AG04449 (cell line): Measurements from ENCODE around the gene CMIP.

ENCODE experiments used
- CTCF ChIA-PET: fragments of 350-600 bp; formaldehyde crosslinking; extraction: SDS; loops from one replicate; lab custom pipeline; 2021; ENCODE audit warnings: antibody characterized with exemption; lab: Yijun Ruan, JAX
- POLR2A ChIA-PET: fragments of 400-600, 350-600 bp; formaldehyde crosslinking; extraction: SDS; loops from one replicate; lab custom pipeline; 2020; ENCODE audit warnings: antibody characterized with exemption, inconsistent platforms; lab: Yijun Ruan, JAX
- DNase-seq: peaks from one replicate; pipeline ENCODE4 v3.0.0-alpha.2; 2010; ENCODE audit warnings: low read depth, low spot score
- H3K4me3 ChIP-seq: 2 replicates; pipeline ENCODE4 v1.5.1; 2011; ENCODE audit warnings: low read depth, mild to moderate bottlenecking, control low read depth, low read length
- TF ChIP-seq, protein P1 (sequence below): IDR thresholded peaks from one replicate; pipeline ENCODE4 v1.5.1; 2011; ENCODE audit warnings: mild to moderate bottlenecking, moderate library complexity, low read length, control low read depth, inconsistent platforms; ENCODE audit not compliant: insufficient read depth; ENCODE audit errors: missing control alignments

The CMIP gene

DNA sequence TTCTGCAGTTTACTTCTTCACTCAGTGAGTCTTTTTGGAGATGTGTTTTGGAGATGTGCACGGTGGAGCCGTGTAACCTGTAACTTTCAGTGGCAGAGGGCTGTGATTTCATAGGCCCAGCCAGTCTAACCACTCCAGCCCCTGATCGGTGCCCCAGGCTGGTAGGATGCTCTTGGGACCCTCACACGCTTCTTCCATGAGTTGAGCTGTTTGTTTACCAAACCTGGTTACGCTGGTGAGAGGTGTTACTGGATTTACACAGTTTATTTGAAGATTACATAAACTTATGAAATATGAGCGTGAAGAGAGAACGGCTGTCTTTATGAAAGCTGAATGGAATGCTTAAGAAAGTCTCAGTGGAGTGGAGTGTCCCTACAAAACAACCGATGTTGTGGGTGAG, 96.7 kb downstream of the CMIP start:
- POLR2A ChIA-PET, result no interaction called here
- H3K4me3 ChIP-seq, result no peak overlapping the region
- TF ChIP-seq, protein P1, sequence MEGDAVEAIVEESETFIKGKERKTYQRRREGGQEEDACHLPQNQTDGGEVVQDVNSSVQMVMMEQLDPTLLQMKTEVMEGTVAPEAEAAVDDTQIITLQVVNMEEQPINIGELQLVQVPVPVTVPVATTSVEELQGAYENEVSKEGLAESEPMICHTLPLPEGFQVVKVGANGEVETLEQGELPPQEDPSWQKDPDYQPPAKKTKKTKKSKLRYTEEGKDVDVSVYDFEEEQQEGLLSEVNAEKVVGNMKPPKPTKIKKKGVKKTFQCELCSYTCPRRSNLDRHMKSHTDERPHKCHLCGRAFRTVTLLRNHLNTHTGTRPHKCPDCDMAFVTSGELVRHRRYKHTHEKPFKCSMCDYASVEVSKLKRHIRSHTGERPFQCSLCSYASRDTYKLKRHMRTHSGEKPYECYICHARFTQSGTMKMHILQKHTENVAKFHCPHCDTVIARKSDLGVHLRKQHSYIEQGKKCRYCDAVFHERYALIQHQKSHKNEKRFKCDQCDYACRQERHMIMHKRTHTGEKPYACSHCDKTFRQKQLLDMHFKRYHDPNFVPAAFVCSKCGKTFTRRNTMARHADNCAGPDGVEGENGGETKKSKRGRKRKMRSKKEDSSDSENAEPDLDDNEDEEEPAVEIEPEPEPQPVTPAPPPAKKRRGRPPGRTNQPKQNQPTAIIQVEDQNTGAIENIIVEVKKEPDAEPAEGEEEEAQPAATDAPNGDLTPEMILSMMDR, result no peak
- CTCF ChIA-PET, result interaction anchor here (1.3 kb wide), 1 partner anchor 14 kb away, joined by 4 read pairs; no protein-coding TSS in a partner anchor
- no peak for DNase-seq

DNA sequence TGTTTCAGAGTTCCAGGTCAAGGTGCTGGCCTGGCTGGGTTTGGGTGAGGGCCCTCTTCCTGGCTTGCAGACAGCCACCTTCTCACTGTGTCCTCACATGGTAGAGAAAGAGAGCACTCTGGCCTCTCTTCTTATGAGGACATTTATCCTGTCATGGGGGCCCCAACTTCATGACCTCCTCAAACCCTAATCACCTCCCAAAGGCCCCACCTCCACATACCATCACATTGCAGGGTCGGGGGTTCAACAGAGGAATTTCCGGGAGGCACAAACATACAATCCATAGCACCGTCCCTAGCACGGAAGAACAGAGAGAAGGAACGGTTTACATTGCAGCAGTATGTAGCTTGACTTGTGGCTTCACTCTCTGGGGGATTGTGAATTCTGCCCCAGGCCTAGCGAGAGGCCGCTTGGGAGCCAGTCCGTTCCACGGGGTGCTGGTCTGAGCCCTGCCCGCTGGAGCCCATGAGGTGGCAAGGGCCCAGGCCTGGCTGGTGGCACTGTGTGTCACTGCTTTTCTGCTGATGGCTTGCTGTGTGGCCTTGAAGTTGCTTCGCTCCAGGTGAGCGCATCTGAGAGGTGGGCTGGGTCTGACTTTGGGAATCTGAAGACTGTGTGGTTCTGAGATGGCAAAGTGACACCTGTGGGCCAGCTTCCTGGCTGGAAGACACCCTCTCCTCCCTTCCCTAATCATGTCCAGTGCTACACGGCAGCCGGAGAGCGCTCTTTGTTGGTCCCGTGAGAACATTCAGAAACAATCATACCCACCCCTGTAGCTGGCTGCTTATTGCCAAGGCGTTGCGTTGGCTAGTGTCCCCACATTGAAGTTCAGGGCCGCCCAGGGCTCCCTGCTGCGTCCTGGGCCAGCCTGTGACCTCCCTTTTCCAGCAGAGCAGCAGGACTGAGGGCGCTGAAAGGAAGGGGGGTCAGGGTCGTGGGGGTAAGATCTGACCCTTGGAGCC, 98.3 kb downstream of the CMIP start:
- no peak overlapping the region for H3K4me3 ChIP-seq
- TF ChIP-seq, protein P1, result no peak
- POLR2A ChIA-PET, result no interaction called here
- CTCF ChIA-PET, result interaction anchor here (0.9 to 1.3 kb wide), 3 partner anchors 9 to 16 kb away, joined by 3 to 4 read pairs (median 3); no protein-coding TSS in a partner anchor
- DNase-seq, result no peak

DNA sequence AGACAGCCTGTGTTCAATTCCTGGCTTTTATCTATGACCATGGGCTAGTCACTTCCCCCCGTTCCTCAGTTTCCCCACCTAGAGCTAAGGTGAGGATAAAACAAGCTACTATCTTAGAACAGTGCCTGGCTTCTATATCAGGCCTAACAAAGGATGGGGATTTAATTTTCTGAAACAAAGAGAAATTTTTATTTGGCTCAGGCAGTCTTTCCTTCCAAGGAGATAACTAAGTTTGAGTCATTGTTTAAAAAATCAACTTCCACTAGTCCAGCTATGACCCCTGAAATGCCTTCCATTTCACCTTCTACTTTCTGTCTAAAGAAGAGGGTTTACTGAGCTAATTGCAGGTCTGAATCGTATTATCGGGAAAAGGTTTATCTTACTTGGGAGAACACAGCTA, 99.0 kb downstream of the CMIP start:
- ChIA-PET POLR2A (no interaction called here), CTCF (interaction anchor here (0.9 to 1.0 kb wide), 2 partner anchors 9 to 10 kb away, joined by 3 read pairs; no protein-coding TSS in a partner anchor)

DNA sequence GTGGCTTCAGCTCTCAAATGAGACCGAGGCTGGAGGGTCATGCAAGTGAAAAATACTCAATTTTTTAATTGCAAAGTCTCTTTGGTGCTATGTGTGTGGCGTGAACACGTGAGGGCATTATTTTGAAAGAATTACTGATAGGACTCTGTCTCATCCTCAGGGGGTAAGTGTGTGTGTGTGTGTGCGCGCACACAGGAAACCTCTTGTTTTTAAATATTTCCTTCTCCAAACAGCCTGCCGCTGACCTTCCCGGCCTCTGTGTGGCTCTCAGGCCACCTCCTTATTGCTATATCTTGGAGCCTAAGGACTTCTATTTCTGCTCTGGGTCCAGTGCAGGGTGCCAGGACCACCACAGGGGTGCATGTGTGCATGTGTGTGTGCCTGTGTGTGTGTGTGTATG, 99.7 kb downstream of the CMIP start:
- DNase-seq, result no peak

More for the DNA sequence above, 99.0 kb downstream of the CMIP start:
- DNase-seq, result no peak
- no peak overlapping the region for H3K4me3 ChIP-seq
- TF ChIP-seq, protein P1, result no peak

DNA sequence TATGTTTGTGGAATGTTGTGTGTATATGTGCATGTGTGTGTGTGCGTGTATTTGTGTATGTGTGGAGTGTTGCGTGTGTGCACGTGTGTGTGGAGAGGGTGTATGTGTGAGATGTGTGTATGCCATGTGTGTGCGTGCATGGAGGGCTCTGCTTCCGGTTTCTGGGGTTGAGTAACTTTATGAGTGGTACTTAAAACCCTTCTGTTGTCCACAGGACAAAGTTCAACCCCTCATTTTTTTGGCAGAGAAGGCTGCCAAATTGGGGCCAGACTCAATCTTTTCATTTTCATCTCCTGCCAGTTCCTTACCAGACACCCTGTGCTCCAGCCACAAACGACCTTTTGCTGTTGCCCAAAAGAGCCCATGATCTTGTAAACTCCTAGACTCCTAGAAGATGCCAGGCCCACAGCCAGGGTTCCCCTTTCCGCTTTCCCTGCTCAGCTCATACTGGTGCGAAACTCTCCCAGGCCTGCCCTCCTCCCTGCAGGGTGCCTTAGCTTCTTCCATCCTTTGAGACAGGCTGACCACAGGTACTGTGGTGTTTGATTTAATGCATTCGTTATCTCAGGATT, 100.2 kb downstream of the CMIP start:
- no peak for DNase-seq
- no peak overlapping the region for H3K4me3 ChIP-seq
- TF ChIP-seq, protein P1, result no peak
- CTCF ChIA-PET, result no interaction called here
- POLR2A ChIA-PET, result no interaction called here

More for the DNA sequence above, 99.7 kb downstream of the CMIP start:
- ChIA-PET CTCF (interaction anchor here (0.9 to 1.0 kb wide), 2 partner anchors 9 to 10 kb away, joined by 3 read pairs; no protein-coding TSS in a partner anchor), POLR2A (no interaction called here)
- no peak overlapping the region for H3K4me3 ChIP-seq
- TF ChIP-seq, protein P1, result no peak

DNA sequence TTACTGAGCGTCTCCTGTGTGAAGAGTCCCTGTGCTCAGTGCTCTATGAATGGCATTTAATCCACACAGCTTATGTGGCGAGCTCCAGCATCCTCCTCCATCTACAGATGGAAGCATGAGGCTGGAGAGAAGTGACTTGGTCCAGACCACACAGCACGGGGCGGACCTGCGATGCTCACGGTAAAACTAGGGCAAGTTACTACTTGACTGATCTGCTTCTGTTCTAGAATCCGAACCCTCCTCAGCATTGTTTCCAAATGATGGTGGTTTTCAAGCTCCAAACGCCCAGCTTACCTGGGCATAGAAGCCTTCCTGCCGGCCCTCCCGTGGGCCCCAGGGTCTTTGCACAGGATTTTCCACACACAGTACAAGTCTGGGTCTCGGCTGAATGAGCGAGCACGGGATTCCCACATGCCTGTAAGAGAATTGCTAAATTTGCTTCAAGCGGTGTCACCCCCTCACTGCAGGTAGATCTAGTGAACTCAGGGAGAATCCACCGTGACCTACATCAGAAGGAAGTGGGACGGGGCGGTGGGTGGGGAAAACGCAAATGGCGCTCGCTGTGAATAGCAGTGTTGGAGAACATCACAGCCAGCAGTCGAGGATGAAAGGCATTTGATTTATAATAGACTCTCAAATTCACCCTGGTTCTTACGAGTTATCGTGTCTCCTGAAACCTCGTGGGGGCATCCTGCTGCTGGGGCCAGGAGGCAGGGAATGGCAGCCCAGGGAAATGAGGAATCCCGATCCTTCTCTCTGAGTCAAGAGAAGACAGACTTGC, 101.1 kb downstream of the CMIP start:
- TF ChIP-seq, protein P1, result no peak
- no peak for DNase-seq
- POLR2A ChIA-PET, result no interaction called here
- H3K4me3 ChIP-seq, result no peak overlapping the region
- CTCF ChIA-PET, result no interaction called here
